Activated naive CD8-positive, alpha-beta T cell (primary cell): ENCODE results near the gene SMIM44.

Experiments
- H3K27ac Mint-ChIP-seq: one replicate; pipeline ENCODE4 v1.8.0; 2021; ENCODE audit warnings: mixed read lengths
- H3K27me3 Mint-ChIP-seq: one replicate; pipeline ENCODE4 v1.8.0; 2021; ENCODE audit warnings: mixed read lengths
- H3K36me3 Mint-ChIP-seq: one replicate; pipeline ENCODE4 v1.8.0; 2021; ENCODE audit warnings: mixed read lengths
- H3K4me1 Mint-ChIP-seq: one replicate; pipeline ENCODE4 v1.8.0; 2021; ENCODE audit warnings: low read depth, mixed read lengths
- H3K4me3 Mint-ChIP-seq: one replicate; pipeline ENCODE4 v1.8.0; 2021; ENCODE audit warnings: mild to moderate bottlenecking, mixed read lengths
- H3K9me3 Mint-ChIP-seq: one replicate; pipeline ENCODE4 v1.8.0; 2021; ENCODE audit warnings: low read depth, mixed read lengths

The SMIM44 gene

DNA sequence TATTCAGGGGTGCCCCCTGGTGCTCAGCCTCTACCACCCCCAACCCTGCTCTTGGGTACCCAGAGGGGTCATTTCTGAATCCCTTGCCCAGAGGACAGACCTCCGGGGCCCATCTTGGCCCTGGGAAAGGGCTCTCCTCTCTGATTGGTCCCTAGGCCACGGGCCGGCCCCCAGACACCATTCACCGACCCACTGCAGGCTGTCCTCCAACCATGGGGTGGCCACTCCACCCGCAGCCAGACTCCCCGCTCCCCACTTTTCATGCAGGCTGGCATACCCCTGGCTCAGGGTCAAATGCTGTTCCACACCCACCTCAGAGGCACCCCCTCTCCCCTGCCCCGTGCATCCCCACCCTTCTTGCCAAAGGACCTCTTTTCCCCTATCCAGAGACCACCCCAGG, 17.7 kb downstream of the SMIM44 start:
- H3K27ac Mint-ChIP-seq: no peak overlapping the region
- no peaks in the 10 kb centered on the region for H3K36me3 Mint-ChIP-seq
- H3K4me1 Mint-ChIP-seq: peaks cover 1% of the 10 kb centered on the region
- no peaks in the 10 kb centered on the region for H3K27me3 Mint-ChIP-seq
- no peak overlapping the region for H3K4me3 Mint-ChIP-seq
- H3K9me3 Mint-ChIP-seq: no peaks in the 10 kb centered on the region

DNA sequence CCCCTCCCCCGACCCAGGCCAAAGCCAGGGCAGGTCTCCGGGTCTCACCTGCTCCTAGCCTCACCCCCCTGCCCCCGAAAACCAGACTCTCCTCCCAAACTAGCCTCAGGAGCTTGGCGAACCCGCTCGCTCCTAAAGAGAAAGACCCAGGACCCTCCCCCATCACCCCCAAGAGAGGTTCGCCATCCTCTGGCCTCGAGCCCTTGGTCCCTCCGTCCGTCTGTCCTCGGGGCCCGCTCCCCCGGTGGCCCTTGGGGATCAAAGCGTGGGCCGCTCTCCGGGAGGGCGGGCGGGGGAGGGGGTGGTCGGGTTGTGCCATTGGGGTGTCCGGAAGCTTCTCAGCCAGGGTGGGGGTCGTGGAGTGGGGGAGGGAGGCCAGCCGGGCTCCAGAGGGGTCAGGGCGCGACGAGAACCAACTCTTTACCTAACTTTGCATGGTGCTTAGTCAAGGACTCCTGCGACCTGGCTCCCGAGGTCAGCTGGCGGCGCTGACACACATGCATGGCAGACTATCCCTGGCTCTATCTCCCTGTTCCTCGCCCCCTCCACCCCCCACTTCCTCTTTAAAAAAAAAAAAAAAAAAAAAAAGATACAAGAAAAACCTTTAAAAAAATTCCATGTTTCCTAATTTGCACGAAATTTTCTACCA, 18.5 kb downstream of the SMIM44 start:
- Mint-ChIP-seq H3K27ac (no peak overlapping the region), H3K4me1 (no peaks in the 10 kb centered on the region), H3K9me3 (no peaks in the 10 kb centered on the region), H3K4me3 (no peak overlapping the region), H3K27me3 (no peaks in the 10 kb centered on the region), H3K36me3 (no peaks in the 10 kb centered on the region)

DNA sequence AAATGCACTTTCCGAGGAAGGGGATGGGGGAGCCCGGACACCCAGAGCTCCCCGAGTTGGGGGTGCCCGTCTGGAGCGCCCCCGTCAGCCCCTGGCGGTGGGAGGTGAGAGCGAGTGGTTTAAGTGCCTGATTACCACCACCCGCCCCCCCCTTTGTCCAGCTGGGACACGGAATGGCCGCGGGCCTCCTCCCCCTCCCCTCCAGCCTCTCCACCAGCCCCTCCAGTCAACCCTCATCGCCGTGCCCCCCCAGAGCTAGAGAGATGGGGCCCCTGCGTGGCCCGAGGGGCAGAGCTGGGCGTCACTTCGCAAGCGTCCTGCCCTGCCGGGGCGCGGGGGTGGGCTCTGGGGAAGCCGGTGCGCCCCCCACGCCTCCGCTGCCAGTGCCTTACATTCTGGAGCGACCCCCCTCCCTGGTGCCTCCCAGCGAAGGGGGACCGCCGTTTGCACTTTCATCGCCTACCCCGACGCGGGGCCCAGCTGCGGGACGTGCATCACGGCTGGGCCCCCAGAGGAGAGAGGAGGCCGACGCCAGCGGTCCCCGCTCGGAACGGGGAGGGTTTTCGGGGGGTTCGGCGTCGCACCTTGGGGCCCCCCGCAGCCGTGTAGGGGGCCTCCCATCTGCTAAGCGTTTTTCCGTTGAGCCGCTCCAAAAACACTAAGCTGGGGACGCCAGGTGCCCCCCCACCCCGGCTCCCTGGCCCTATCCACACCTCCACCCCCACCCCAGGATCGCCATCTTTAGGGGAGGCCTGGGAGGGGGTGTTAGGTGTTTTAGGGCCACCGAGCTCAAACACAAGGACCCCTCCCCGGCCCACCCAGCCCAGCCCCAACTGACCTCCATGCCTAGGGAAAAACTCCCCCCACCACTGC, 19.3 kb downstream of the SMIM44 start:
- no peaks in the 10 kb centered on the region for H3K9me3 Mint-ChIP-seq
- H3K4me3 Mint-ChIP-seq: no peak overlapping the region
- H3K27me3 Mint-ChIP-seq: no peaks in the 10 kb centered on the region
- no peak overlapping the region for H3K27ac Mint-ChIP-seq
- no peaks in the 10 kb centered on the region for H3K36me3 Mint-ChIP-seq
- no peaks in the 10 kb centered on the region for H3K4me1 Mint-ChIP-seq

DNA sequence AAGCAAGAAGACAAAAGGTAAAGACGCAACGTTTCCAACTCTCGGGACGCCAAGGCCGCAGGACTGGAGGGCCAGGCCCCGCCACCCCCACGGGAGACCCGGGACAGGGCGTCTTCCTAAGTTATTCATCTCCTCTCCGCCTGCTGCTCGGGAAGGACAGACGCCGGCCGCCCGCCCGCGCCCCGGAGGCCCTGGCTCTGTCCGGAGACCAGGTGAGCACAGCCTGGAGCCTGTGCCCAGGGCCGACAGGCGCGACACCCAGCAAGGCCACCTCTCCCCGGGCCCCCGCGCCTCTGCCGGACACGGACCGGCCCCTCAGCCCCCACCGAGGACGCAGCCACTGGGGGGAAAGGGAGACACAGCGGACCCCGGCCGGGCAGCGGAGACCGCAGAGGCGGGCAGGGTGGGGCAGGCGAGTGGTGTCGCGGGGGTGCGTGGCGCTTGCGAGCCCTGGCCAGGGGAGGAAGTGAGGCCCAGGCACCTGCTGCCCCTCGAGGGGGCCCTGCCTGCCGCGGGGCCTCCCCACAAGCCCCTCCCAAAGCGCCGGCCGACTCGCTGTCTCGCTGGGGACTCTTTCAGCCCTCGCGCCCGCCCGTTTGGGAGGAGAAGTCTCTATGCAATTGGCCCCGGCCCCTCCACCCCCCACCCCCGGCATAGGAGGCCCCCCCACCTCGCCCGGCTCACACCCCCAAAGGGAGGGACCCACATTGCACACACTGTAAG, 20.1 kb downstream of the SMIM44 start:
- H3K9me3 Mint-ChIP-seq: no peaks in the 10 kb centered on the region
- no peaks in the 10 kb centered on the region for H3K27me3 Mint-ChIP-seq
- H3K36me3 Mint-ChIP-seq: no peaks in the 10 kb centered on the region
- H3K4me3 Mint-ChIP-seq: no peak overlapping the region
- H3K27ac Mint-ChIP-seq: no peak overlapping the region
- H3K4me1 Mint-ChIP-seq: no peaks in the 10 kb centered on the region

DNA sequence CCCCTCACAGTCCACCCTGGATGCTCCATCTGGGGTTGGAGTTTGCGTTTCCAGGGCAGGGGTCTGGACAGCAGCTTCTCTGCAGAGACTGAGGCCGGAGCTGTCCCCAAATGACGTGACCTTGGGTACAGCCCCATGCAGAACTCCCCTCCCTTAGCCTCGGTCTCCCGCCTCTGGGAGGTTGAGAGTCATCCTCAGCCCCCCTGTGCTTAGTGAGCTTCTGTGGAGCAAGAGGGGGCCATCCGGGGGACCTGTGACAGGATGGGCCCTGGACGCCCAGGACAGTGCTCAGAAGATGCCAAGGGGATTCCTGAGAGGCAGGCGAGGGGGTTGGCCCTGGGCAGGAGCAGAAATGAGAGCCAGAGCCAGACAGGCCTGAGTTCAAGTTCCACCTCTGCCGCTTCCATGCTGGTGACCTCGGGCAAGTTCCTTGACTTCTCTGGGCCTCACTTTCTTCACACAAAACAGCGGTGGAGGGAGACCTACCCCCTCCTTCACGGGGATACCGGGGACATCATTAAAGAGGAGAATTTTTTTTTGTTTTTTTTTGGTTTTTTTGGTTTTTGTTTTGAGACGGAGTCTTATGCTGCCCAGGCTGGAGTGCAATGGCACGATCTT, 23.2 kb downstream of the SMIM44 start:
- H3K4me3 Mint-ChIP-seq: no peak overlapping the region

DNA sequence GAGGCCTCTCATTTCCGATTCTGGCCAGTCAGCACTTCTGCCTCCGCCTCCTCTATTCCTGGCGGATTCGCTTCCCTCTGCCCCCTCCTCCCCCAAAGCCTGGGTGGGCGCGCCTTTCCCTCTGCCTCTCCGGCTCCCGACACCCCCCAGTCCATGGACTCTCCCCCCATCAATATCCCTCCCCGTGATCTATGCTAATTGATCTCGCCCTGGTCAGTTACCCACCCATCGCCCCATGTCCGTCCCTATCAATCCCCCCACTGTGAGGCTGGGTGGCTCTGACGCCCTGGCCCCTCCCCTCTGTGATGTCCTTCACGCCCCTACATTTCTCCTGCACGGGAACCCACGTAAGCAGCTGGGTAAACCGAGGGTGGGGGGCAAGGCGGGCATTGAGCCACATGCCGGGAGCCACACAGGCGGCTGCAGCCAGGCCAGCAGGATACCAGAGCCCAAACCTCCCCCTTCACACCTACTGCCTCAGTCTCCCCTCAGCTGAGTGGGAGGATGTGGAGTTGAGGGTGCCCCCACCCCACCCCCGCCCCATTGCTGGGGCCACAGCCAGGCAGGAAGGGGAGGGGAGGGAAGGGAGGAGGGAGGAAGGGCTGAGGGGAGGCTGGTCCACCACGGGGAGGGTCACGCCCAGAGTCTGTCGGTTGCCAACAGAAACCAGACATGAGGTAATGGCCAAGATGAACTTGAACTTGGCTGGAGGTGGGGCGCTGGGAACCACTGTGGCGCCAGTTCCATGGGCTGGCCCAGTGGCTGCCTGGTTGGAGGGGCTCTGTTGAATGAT, 24.0 kb downstream of the SMIM44 start:
- Mint-ChIP-seq H3K36me3 (no peaks in the 10 kb centered on the region), H3K27me3 (no peaks in the 10 kb centered on the region), H3K4me3 (no peak overlapping the region), H3K9me3 (no peaks in the 10 kb centered on the region), H3K27ac (no peak overlapping the region), H3K4me1 (no peaks in the 10 kb centered on the region)

More for the DNA sequence above, 23.2 kb downstream of the SMIM44 start:
- H3K4me1 Mint-ChIP-seq: no peaks in the 10 kb centered on the region
- H3K36me3 Mint-ChIP-seq: no peaks in the 10 kb centered on the region
- no peaks in the 10 kb centered on the region for H3K27me3 Mint-ChIP-seq
- H3K27ac Mint-ChIP-seq: no peak overlapping the region
- H3K9me3 Mint-ChIP-seq: no peaks in the 10 kb centered on the region

DNA sequence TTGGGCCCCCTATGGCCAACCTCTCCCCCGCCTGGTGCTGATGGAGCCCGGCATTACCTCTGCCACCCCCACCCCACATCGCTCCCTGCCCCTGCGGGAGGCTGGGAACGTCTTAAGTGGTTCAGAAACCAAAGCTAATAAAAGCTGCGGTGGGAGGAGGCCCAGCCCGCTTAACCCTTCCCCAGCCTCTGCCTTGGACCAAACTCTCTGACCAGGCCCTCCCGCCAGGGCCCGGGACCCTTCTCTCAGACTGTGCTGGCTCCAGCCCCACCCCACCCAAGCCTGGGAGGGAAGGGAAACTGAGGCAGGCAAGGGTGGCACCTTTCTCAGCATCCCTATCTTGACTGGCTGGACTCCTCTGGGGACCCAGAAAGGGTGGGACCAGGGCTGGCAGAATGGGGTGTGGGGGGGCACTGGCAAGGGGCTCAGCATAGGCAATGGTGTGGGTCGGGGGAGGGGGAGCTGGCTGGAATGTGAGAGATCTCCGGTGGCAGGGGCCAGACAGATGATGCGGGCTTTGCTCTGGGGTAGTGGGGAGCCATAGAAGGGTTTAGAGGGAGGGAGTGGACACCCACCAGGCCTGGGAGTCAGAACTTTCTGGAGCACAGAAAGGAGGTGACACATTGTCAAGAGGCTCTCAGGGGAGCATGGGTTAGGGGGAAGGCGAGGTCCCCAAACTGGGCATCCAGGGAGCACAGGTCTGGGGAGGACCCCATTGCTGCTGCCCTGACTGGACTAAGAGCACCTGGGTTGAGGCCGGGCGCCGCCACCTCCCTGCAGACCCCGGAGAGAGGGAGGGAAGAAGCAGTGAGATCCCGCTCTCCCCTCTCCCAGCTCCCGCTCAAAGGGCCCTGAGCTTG, 24.8 kb downstream of the SMIM44 start:
- no peaks in the 10 kb centered on the region for H3K4me1 Mint-ChIP-seq
- H3K36me3 Mint-ChIP-seq: no peaks in the 10 kb centered on the region
- no peak overlapping the region for H3K27ac Mint-ChIP-seq

DNA sequence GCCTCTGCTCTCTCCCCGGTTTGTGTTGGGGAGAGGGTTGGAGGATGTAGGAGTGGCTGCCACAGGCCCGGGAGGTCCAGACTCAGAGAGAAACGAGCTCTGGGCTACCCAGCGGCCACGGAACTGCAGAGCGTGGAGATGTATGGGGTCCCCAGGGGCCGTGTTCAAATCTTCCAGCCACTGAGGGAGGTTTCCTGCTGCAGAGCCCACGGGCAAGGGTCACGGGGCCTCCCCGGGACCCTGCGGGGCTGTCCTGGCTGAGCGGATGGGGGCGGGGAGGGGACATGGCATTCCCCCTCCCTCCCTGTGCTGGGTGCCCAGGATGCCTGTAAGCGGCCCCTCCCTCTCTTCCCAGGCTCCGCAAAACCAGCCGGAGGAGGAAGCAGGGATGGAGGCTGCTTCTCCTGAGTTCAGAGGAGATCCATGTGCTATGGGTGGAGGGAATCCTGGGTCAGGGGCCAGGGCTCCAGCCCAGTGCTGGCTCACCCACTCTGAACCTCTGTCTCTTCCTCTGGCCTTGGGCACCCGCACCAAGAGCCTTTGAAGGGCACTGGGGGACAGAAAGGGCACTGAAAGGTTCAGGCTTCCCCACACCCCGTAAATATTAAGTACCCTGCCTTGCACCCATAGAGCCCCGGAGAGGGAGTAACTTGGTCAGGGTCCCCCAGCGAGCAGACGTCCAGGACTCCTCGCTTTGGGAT, 25.6 kb downstream of the SMIM44 start:
- Mint-ChIP-seq H3K4me3 (no peak overlapping the region), H3K27me3 (no peaks in the 10 kb centered on the region), H3K9me3 (no peaks in the 10 kb centered on the region), H3K36me3 (no peaks in the 10 kb centered on the region), H3K4me1 (no peaks in the 10 kb centered on the region), H3K27ac (no peak overlapping the region)

More for the DNA sequence above, 24.8 kb downstream of the SMIM44 start:
- H3K9me3 Mint-ChIP-seq: no peaks in the 10 kb centered on the region
- no peaks in the 10 kb centered on the region for H3K27me3 Mint-ChIP-seq
- H3K4me3 Mint-ChIP-seq: no peak overlapping the region

DNA sequence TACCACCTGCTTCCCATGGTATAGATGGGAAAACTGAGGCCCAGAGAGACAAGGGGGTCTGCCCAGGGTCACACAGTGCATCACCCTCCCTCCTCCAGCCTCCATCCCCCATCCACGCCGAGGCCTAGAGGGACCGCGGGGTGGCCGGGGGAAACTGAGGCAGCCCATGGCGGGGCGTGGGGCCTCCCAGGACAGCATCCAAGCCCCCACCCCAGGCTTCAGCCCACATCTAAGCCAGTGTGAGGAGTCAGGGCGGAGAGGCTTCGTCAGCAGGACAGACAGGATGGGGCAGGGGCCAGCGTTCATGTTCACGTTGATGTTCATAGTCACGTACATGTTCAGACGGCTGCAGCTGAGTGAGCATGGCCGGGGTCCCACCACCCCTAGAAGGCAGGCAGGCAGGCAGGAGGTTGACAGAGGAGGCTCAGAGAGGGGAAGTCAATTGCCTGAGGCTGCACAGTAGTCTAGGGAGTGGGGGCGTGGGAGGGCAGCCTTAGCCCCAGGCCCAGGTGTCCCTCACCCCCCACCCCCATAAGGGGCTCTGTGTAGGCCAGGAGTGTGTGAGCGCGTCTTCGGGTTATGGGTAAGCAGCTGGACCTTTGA, 26.2 kb downstream of the SMIM44 start:
- Mint-ChIP-seq H3K27ac (no peak overlapping the region), H3K4me3 (no peak overlapping the region), H3K9me3 (no peaks in the 10 kb centered on the region), H3K4me1 (no peaks in the 10 kb centered on the region), H3K36me3 (no peaks in the 10 kb centered on the region), H3K27me3 (no peaks in the 10 kb centered on the region)

DNA sequence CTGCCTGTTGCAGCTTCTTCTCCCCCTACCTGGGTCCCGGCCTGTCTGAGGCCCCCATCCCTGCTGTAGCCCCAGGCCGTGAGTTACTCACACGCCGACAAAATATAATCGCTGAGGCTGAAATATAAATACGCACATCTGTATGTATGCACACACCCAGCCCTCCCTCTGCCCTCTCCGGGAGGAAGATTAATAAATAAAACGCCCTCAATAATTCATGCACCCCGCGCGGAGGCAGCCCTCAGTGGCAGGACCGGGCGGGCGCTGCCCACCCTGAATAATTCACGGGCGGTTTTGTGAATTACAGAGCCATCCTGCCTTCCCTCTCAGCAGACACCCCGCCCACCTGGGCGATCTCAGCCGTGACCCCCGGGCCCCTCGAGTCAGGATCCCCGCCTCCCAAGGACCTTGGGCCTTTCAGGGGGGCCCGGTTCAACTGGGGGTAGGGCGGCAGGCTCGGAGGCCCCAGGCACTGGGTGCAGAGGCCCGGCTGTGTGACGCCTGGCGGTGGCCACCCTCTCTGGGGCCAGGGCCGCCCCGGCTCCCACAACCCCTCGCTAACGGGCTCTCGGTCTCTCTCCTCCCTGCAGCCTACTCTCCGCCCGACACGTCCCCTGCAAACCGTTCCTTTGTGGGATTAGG, 27.2 kb downstream of the SMIM44 start:
- Mint-ChIP-seq H3K27ac (no peak overlapping the region), H3K4me3 (no peak overlapping the region), H3K36me3 (no peaks in the 10 kb centered on the region), H3K27me3 (no peaks in the 10 kb centered on the region), H3K4me1 (no peaks in the 10 kb centered on the region), H3K9me3 (no peaks in the 10 kb centered on the region)

DNA sequence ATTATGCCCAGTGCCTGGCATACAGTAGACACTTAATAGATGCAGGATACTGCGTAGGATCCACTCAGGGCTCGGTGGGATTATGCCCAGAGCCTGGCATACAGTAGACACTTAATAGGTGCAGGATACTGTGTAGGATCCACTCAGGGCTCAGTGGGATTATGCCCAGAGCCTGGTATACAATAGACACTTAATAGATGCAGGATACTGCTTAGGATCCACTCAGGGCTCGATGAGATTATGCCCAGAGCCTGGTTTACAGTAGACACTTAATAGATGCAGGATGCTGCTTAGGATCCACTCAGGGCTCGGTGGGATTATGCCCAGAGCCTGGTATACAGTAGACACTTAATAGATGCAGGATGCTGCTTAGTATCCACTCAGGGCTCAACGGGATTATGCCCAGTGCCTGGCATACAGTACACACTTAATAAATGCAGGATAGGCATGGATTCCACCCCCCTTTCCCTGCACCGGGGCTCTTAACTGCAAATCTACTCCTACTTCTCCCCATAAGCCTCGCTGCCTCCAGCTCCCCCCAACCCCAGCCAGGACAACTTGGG, 27.8 kb downstream of the SMIM44 start:
- Mint-ChIP-seq H3K9me3 (no peaks in the 10 kb centered on the region), H3K27ac (no peak overlapping the region)

DNA sequence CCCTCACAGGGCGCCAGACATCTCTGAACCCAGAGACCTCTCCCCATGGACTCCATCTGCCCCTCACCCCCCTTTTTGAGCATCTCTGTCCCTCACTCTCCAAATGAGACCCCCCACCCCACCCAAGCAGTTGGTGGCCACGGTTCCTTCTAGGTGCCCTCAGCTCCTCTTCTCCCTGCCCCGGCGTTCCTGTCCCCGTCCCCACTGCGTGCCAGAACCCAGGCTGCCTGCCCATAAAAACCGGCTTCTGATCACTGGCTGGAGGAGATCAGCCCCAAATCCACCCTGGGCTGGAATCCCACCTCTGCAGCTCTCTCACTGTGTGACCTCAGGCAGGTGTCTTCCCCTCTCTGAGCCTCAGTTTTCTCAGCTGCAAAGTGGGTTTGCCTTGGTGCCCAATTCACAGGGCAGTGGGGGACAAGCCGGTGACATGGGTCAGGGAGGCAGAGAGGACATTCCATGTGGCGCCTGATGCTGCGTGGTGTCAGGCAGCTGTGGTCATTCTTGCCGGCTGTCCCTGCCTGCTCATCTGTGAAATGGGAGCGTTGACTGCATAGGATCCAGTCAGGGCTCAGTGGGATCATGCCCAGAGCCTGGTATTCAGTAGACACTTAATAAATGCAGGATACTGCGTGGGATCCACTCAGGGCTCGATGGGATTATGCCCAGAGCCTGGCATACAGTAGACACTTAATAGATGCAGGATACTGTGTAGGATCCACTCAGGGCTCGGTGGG, 28.4 kb downstream of the SMIM44 start:
- Mint-ChIP-seq H3K9me3 (no peaks in the 10 kb centered on the region), H3K4me3 (no peak overlapping the region), H3K4me1 (no peaks in the 10 kb centered on the region), H3K27ac (no peak overlapping the region), H3K27me3 (no peaks in the 10 kb centered on the region), H3K36me3 (no peaks in the 10 kb centered on the region)

More for the DNA sequence above, 27.8 kb downstream of the SMIM44 start:
- Mint-ChIP-seq H3K4me3 (no peak overlapping the region), H3K36me3 (no peaks in the 10 kb centered on the region), H3K27me3 (no peaks in the 10 kb centered on the region), H3K4me1 (no peaks in the 10 kb centered on the region)
